NCI-H2196 (cell line): ENCODE results near the gene EPB41.
A peak's percentile ranks its signal among the peaks of the same experiment; 100 is the strongest.

ENCODE experiments used
- DNase-seq: peaks from one replicate; lab custom pipeline; 2025; ENCODE audit not compliant: unreplicated experiment; lab: John Stamatoyannopoulos, UW

EPB41 gene

GRCh38 chr1:28890836-28891235 is 23.5 kb upstream of the EPB41 start:
- no peak for DNase-seq

GRCh38 chr1:28891256-28891655 is 23.1 kb upstream of the EPB41 start:
- no peak for DNase-seq

GRCh38 chr1:28893403-28894102 is 20.8 kb upstream of the EPB41 start:
- no peak for DNase-seq

- no peak for DNase-seq
These were observed 19.6 kb upstream of the EPB41 start for GRCh38 chr1:28894785-28895184.

- no peak for DNase-seq
These were observed 18.3 kb upstream of the EPB41 start for GRCh38 chr1:28895896-28896608.

GRCh38 chr1:28896609-28896986 is 17.8 kb upstream of the EPB41 start:
- no peak for DNase-seq

- DNase-seq: no peak
These were observed 16.6 kb upstream of the EPB41 start for GRCh38 chr1:28897789-28898188.

- no peak for DNase-seq
These were observed 15.9 kb upstream of the EPB41 start for GRCh38 chr1:28898405-28898881.

- no peak for DNase-seq
These were observed 15.1 kb upstream of the EPB41 start for GRCh38 chr1:28899267-28899666.

GRCh38 chr1:28900562-28900961 is 13.8 kb upstream of the EPB41 start:
- no peak for DNase-seq

- no peak for DNase-seq
These were observed 11.6 kb upstream of the EPB41 start for GRCh38 chr1:28902738-28903137.

GRCh38 chr1:28905921-28906666 is 8.3 kb upstream of the EPB41 start:
- no peak for DNase-seq

- no peak for DNase-seq
These were observed 5.2 kb upstream of the EPB41 start for GRCh38 chr1:28909198-28909597.

GRCh38 chr1:28910379-28911115 is 3.8 kb upstream of the EPB41 start:
- DNase-seq: no peak

GRCh38 chr1:28913786-28914227 is 562 bp upstream of the EPB41 start:
- DNase-seq: peak; percentile 43

GRCh38 chr1:28915031-28915895 is 894 bp downstream of the EPB41 start:
- peak; percentile 63 for DNase-seq

- no peak for DNase-seq
These were observed 3.4 kb downstream of the EPB41 start for GRCh38 chr1:28917757-28918118.

- peak; percentile 23 for DNase-seq
These were observed 7.0 kb downstream of the EPB41 start for GRCh38 chr1:28921286-28921869.

- no peak for DNase-seq
These were observed 11.1 kb downstream of the EPB41 start for GRCh38 chr1:28925350-28925891.
